CD4-positive, alpha-beta T cell treated with Interleukin-15 for 4 hours (primary cell): Measurements from ENCODE around the gene AXIN2.
A peak's percentile ranks its signal among the peaks of the same experiment; 100 is the strongest.
"Not testable (repeated sequence)": the region's sequence is repeated elsewhere in the genome, so short reads cannot be mapped to it uniquely, and the experiment has no call there.

Experiments used
- DNase-seq: peaks from one replicate; pipeline ENCODE4 v3.0.0-alpha.2; 2020; ENCODE audit warnings: low spot score

The AXIN2 gene

GRCh38 chr17:65515959-65516948 is 45.2 kb downstream of the AXIN2 start:
- no peak for DNase-seq

GRCh38 chr17:65515512-65515911 is 45.9 kb downstream of the AXIN2 start:
- no peak for DNase-seq

GRCh38 chr17:65514541-65514940 is 46.9 kb downstream of the AXIN2 start:
- DNase-seq = no peak

GRCh38 chr17:65514082-65514481 is 47.4 kb downstream of the AXIN2 start:
- DNase-seq = no peak

- no peak for DNase-seq
Observed at GRCh38 chr17:65511316-65511715, 50.1 kb downstream of the AXIN2 start.

GRCh38 chr17:65509032-65509431 is 52.4 kb downstream of the AXIN2 start:
- no peak for DNase-seq

- DNase-seq = not testable (repeated sequence)
Observed at GRCh38 chr17:65504673-65505072, 56.8 kb downstream of the AXIN2 start.

GRCh38 chr17:65504141-65504540 is 57.3 kb downstream of the AXIN2 start:
- DNase-seq = no peak

- DNase-seq = no peak
Observed at GRCh38 chr17:65503557-65503956, 57.9 kb downstream of the AXIN2 start.

GRCh38 chr17:65498816-65499215 is 62.6 kb downstream of the AXIN2 start:
- DNase-seq = no peak

GRCh38 chr17:65496801-65497200 is 64.6 kb downstream of the AXIN2 start:
- no peak for DNase-seq

GRCh38 chr17:65495122-65496055 is 66.1 kb downstream of the AXIN2 start:
- DNase-seq = peak; percentile 9

- DNase-seq = no peak
Observed at GRCh38 chr17:65489413-65490155, 71.9 kb downstream of the AXIN2 start.

GRCh38 chr17:65488665-65489064 is 72.8 kb downstream of the AXIN2 start:
- no peak for DNase-seq

GRCh38 chr17:65487990-65488389 is 73.5 kb downstream of the AXIN2 start:
- DNase-seq = no peak

GRCh38 chr17:65487161-65487560 is 74.3 kb downstream of the AXIN2 start:
- DNase-seq = no peak

GRCh38 chr17:65485388-65486299 is 75.8 kb downstream of the AXIN2 start:
- no peak for DNase-seq

GRCh38 chr17:65484405-65484804 is 77.0 kb downstream of the AXIN2 start:
- not testable (repeated sequence) for DNase-seq

- DNase-seq = no peak
Observed at GRCh38 chr17:65483438-65483837, 78.0 kb downstream of the AXIN2 start.

- DNase-seq = no peak
Observed at GRCh38 chr17:65482201-65482600, 79.2 kb downstream of the AXIN2 start.

GRCh38 chr17:65479282-65479681 is 82.2 kb downstream of the AXIN2 start:
- DNase-seq = no peak
